B cell (primary cell): ENCODE results near the gene CALR3. TPM values are rescaled to one million over a fixed set of nuclear protein-coding genes. Genes with fewer than 3 reads are reported as not detected.

Experiments
- ATAC-seq: fragments of 200-7000 bp; cut with Tn5 transposase; one replicate; pipeline ENCODE4 v1.10.0; 2021; ENCODE audit warnings: low read depth, mild to moderate bottlenecking, moderate number of reproducible peaks, moderate library complexity
- CTCF ChIA-PET: fragments of 350-600 bp; sonication (Branson Sonifier 250); formaldehyde crosslinking; loops from one replicate; lab custom pipeline; 2021; ENCODE audit warnings: antibody characterized with exemption, inconsistent platforms; lab: Charles Lee
- POLR2A ChIA-PET: fragments of 350-600 bp; sonication (Branson Sonifier 250); formaldehyde crosslinking; loops from one replicate; lab custom pipeline; 2021; ENCODE audit warnings: antibody characterized with exemption; lab: Charles Lee
- DNase-seq: peaks from one replicate; pipeline ENCODE4 v3.0.0; 2013
- H2AFZ ChIP-seq: 2 replicates; pipeline ENCODE4 v1.6.1; 2012; ENCODE audit warnings: mild to moderate bottlenecking, low read depth, low read length; ENCODE audit not compliant: insufficient read depth, poor library complexity, severe bottlenecking
- H3K27ac ChIP-seq, 2 donors: 1 replicate in 1 of 2; 2 replicates in 1 of 2; pipeline ENCODE4 v1.5.1; 2012 to 2013; ENCODE audit warnings: low read length in 2 of 2, mild to moderate bottlenecking in 2 of 2, moderate library complexity in 1 of 2
- H3K27me3 ChIP-seq, 4 experiments: fragments of 200-600 bp in 1 of 4; sonication (generic) in 1 of 4; replicated peaks in 1 of 4; 1 replicate in 2 of 4; 2 replicates in 2 of 4; pipeline versions ENCODE4 v1.6.1 to v1.7.0; 2013 to 2016; ENCODE audit warnings: low read length in 3 of 4, mild to moderate bottlenecking in 2 of 4, mixed read lengths in 1 of 4, moderate library complexity in 1 of 4; ENCODE audit not compliant: insufficient read depth in 4 of 4, control insufficient read depth in 3 of 4; ENCODE audit errors: control extremely low read depth in 1 of 4
- H3K36me3 ChIP-seq, 2 experiments: replicated peaks in 1 of 2; 1 replicate in 1 of 2; 2 replicates in 1 of 2; pipeline versions ENCODE4 v1.6.1 to v1.7.1; 2013; ENCODE audit warnings: low read length in 1 of 2; ENCODE audit not compliant: insufficient read depth in 2 of 2, control insufficient read depth in 1 of 2; ENCODE audit errors: control extremely low read depth in 1 of 2, extremely low read depth in 1 of 2
- H3K4me1 ChIP-seq, 2 donors: fragments of 200-600 bp in 1 of 2; sonication (generic) in 1 of 2; 1 replicate in 1 of 2; 2 replicates in 1 of 2; pipeline versions ENCODE4 v1.5.1 to v1.6.1; 2013 to 2017; ENCODE audit warnings: low read length in 2 of 2; ENCODE audit not compliant: control insufficient read depth in 2 of 2, insufficient read depth in 2 of 2
- H3K4me2 ChIP-seq: replicated peaks from 2 replicates; pipeline ENCODE3; 2012; ENCODE audit warnings: mild to moderate bottlenecking, low read depth, low read length; ENCODE audit not compliant: poor library complexity, severe bottlenecking
- H3K4me3 ChIP-seq, 5 experiments: fragments of 200-600 bp in 1 of 5; sonication (generic) in 1 of 5; 1 replicate in 3 of 5; 2 replicates in 2 of 5; pipeline versions ENCODE4 v1.5.1 to v1.7.0; 2011 to 2016; ENCODE audit warnings: low read length in 4 of 5, mild to moderate bottlenecking in 4 of 5, low read depth in 2 of 5, control low read depth in 1 of 5, moderate library complexity in 1 of 5; ENCODE audit not compliant: insufficient read depth in 1 of 5; ENCODE audit errors: control extremely low read depth in 1 of 5, extremely low read depth in 1 of 5
- H3K79me2 ChIP-seq: fragments of 200-600 bp; sonication (generic); one replicate; pipeline ENCODE4 v1.6.0; 2016; ENCODE audit warnings: low read length; ENCODE audit not compliant: control insufficient read depth, insufficient read depth
- H3K9ac ChIP-seq: fragments of 200-600 bp; sonication (generic); 2 replicates; pipeline ENCODE4 v1.6.1; 2017; ENCODE audit warnings: mild to moderate bottlenecking, low read length, moderate library complexity
- H3K9me3 ChIP-seq, 3 donors: one replicate each; pipeline versions ENCODE4 v1.6.1 to v1.7.1; 2013; ENCODE audit warnings: low read length in 2 of 3; ENCODE audit not compliant: control insufficient read depth in 2 of 3, insufficient read depth in 1 of 3; ENCODE audit errors: control extremely low read depth in 1 of 3
- H4K20me1 ChIP-seq: 2 replicates; pipeline ENCODE4 v1.6.0; 2012; ENCODE audit warnings: mild to moderate bottlenecking, low read length; ENCODE audit not compliant: insufficient read depth, control insufficient read depth, poor library complexity, severe bottlenecking
- H3K27ac Mint-ChIP-seq: one replicate; pipeline ENCODE4 v1.8.0; 2021; ENCODE audit warnings: mixed read lengths
- H3K27me3 Mint-ChIP-seq: one replicate; pipeline ENCODE4 v1.8.0; 2021; ENCODE audit warnings: mixed read lengths
- H3K4me1 Mint-ChIP-seq: one replicate; pipeline ENCODE4 v1.8.0; 2021; ENCODE audit warnings: mixed read lengths
- H3K4me3 Mint-ChIP-seq: one replicate; pipeline ENCODE4 v1.8.0; 2021; ENCODE audit warnings: mixed read lengths
- H3K9me3 Mint-ChIP-seq: one replicate; pipeline ENCODE4 v1.8.0; 2022; ENCODE audit warnings: mixed read lengths; ENCODE audit not compliant: insufficient read depth
- CTCF ChIP-seq: fragments of 200-600 bp; IDR thresholded peaks from one replicate; pipeline ENCODE4 v1.8.0; 2022; ENCODE audit warnings: antibody characterized with exemption, mild to moderate bottlenecking
- EZH2 ChIP-seq: IDR thresholded peaks from 2 replicates; pipeline ENCODE4 v1.6.1; 2012; ENCODE audit warnings: borderline replicate concordance, low read depth, mild to moderate bottlenecking, moderate library complexity, low read length; ENCODE audit not compliant: insufficient read depth, poor library complexity, severe bottlenecking
- WGBS: methylation state at CpG from one replicate; pipeline ENCODE4 v1.1.5; 2013; ENCODE audit warnings: missing lambda C conversion rate; ENCODE audit not compliant: insufficient coverage; 5-methylcytosine and 5-hydroxymethylcytosine counted together
- intact Hi-C: fragments of 100-400 bp; cut with micrococcal nuclease; formaldehyde crosslinking; loops from one replicate; pipeline ENCODE4 v1.10.0; 2022
- polyA plus RNA-seq: library from polyadenylated mRNA; depleted of rRNA; stranded (reverse); fragments of >200 nt; gene quantifications from 2 replicates; pipeline ENCODE4 v1.2.3, GENCODE V29; 2012
- total RNA-seq, 2 donors: library from RNA; stranded (reverse); fragments of 120-200 nt in 1 of 2; gene quantifications; 1 replicate in 1 of 2; 2 replicates in 1 of 2; pipeline versions ENCODE4 v1.2.3 to v1.2.4, GENCODE V29; 2013 to 2022

Gene CALR3
- total and polyA plus RNA-seq, 2 donors (not counting 1 experiment from before 2014, with no cell fraction given): 0.44 TPM; not detected in 1

DNA sequence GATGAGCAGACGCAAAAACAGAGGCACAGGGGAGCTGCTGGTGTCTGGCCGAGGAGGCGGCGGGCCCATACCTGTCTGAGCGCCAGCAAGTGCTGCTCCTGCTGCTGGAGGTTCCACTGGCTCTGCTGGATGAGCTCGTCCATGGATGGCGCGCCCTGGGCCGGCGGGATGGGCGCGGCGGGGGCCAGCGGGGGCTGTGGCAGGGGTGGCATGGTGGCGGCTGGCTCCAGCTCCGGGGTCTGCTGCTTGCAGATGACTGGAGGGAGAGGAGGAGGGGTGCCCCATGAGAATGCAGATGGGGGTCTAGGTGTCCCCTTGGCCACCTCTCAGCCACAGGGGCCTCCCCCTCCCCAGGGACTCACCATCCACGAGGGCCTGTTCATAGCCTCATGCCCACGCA is 39.4 kb upstream of the CALR3 start:
- H3K36me3 ChIP-seq: peaks cover 0 to 70% of the 10 kb centered on the region in 2 experiments
- peaks cover 24% of the 10 kb centered on the region for H3K4me1 Mint-ChIP-seq
- H3K9me3 Mint-ChIP-seq: no peaks in the 10 kb centered on the region
- H4K20me1 ChIP-seq: peaks cover 91% of the 10 kb centered on the region
- no peak overlapping the region for H2AFZ ChIP-seq
- POLR2A ChIA-PET: no interaction called here
- H3K4me1 ChIP-seq: peaks cover 0 to 7% of the 10 kb centered on the region in 2 donors
- H3K27me3 Mint-ChIP-seq: no peaks in the 10 kb centered on the region
- H3K27ac Mint-ChIP-seq: no peak overlapping the region
- peaks cover 60% of the 10 kb centered on the region for H3K79me2 ChIP-seq
- ATAC-seq (no peak), DNase-seq (no peak)
- WGBS: 97% methylated on average over 18 of the region's 18 CpGs
- no peak overlapping the region for H3K4me3 Mint-ChIP-seq
- no peak overlapping the region for H3K4me2 ChIP-seq
- CTCF ChIA-PET: no interaction called here
- no peak overlapping the region for H3K9ac ChIP-seq
- no peak overlapping the region for H3K4me3 ChIP-seq
- no peak for TF ChIP-seq CTCF
- TF ChIP-seq EZH2: no peak
- no peak overlapping the region for H3K27ac ChIP-seq
- H3K9me3 ChIP-seq: no peaks in the 10 kb centered on the region
- no peaks in the 10 kb centered on the region for H3K27me3 ChIP-seq
- intact Hi-C loops: no loop called here

GRCh38 chr19:16532440-16533234 is 36.7 kb upstream of the CALR3 start:
- Mint-ChIP-seq H3K9me3 (no peaks in the 10 kb centered on the region), H3K27ac (no peak overlapping the region), H3K4me1 (peaks cover 5% of the 10 kb centered on the region), H3K27me3 (no peaks in the 10 kb centered on the region), H3K4me3 (no peak overlapping the region)
- Histone ChIP-seq H3K4me3 (no peak overlapping the region), H3K9ac (no peak overlapping the region), H3K27ac (no peak overlapping the region), H3K4me1 (no peaks in the 10 kb centered on the region), H3K9me3 (no peaks in the 10 kb centered on the region), H3K27me3 (no peaks in the 10 kb centered on the region), H4K20me1 (peaks cover 72% of the 10 kb centered on the region), H2AFZ (no peak overlapping the region), H3K79me2 (peaks cover 39% of the 10 kb centered on the region), H3K36me3 (peaks cover 0 to 81% of the 10 kb centered on the region in 2 experiments), H3K4me2 (no peak overlapping the region)
- intact Hi-C loops: no loop called here
- ATAC-seq (no peak), DNase-seq (peak; percentile 9)
- TF ChIP-seq CTCF (no peak), EZH2 (no peak)
- ChIA-PET POLR2A (no interaction called here), CTCF (interaction anchor here (1.2 kb wide), 1 partner anchor 90 kb away, joined by 3 read pairs; no protein-coding TSS in a partner anchor)
- WGBS: 98% methylated on average over 46 of the region's 47 CpGs
